ENCODE data around the gene HSPD1. TPM values are rescaled to one million over a fixed set of nuclear protein-coding genes. Genes with fewer than 3 reads are reported as not detected.
A peak's percentile ranks its signal among the peaks of the same experiment; 100 is the strongest.

HSPD1 gene
- total RNA-seq, 1 experiment from 2014 or later = 995 TPM

- TF ChIP-seq ELF1 (IDR thresholded peaks at IDR 0.05; ENCODE audit: borderline replicate concordance, low read depth) (peak; percentile 88), SP1 (IDR thresholded peaks at IDR 0.05; ENCODE audit: low read depth) (peak; percentile 94), ZNF274 (IDR thresholded peaks at IDR 0.05; ENCODE audit: low read depth, low read length) (no peak), EGR1 (IDR thresholded peaks at IDR 0.05; ENCODE audit: low read depth) (peak; percentile 64), TCF7L2 (IDR thresholded peaks at IDR 0.05; ENCODE audit: borderline replicate concordance, extremely low read depth, insufficient read depth, insufficient read length) (peak; percentile 83), CBX3 (IDR thresholded peaks at IDR 0.05; ENCODE audit: low read depth) (peak; percentile 69; the same call in 1 of the 2 replicates), EZH2phosphoT487 (IDR thresholded peaks at IDR 0.05; ENCODE audit: borderline replicate concordance) (no peak), SRF (IDR thresholded peaks at IDR 0.05; ENCODE audit: low read depth) (peak; percentile 53; the same call in 1 of the 2 replicates), SIN3A (IDR thresholded peaks at IDR 0.05; ENCODE audit: low read depth) (peak; percentile 76)
Measured at GRCh38 chr2:197499594-197500502, at the start of gene HSPD1, which contains the start of gene HSPE1 (continued).

DNA sequence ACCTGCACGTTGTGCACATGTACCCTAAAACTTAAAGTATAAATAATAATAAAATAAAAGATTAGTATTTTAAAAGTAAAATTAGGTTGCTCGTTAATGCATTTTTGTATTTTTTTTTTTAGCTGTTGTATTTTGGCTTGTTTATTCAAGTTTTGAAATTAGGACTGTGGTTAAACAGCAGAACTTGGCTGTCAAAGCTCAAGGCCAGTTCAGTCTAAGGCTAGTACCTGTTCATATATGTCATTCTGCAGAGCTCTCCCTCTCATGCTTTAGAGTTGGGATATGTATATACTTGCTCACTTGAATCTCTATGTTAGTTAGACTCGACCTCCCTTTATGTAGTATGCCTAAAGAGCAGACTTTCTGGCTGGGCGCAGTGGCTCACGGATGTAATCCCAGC, 48.9 kb upstream of the HSPD1 start:
- Histone ChIP-seq H3K4me1 (ENCODE audit: control insufficient read depth in 1 of 2, insufficient read depth in 2 of 2, low read length in 2 of 2) (no peaks in the 10 kb centered on the region), H3K9me2 (ENCODE audit: insufficient read depth) (no peaks in the 10 kb centered on the region), H3K4me3 (replicated peaks in 1 of 2; ENCODE audit: low read depth in 1 of 2, low read length in 2 of 2) (no peak overlapping the region), H3K9me3 (ENCODE audit: control insufficient read depth in 1 of 2, insufficient read depth in 1 of 2, low read depth in 1 of 2, low read length in 2 of 2) (no peaks in the 10 kb centered on the region), H3K36me3 (ENCODE audit: control insufficient read depth in 1 of 2, insufficient read depth in 2 of 2, low read length in 2 of 2) (peaks cover 5 to 22% of the 10 kb centered on the region in 2 experiments; a peak in 3 of 4 replicates), H4K20me1 (ENCODE audit: insufficient read depth) (0 out of 2 replicates have a peak, but pooled peaks cover 5% of the 10 kb centered on the region), H3K9ac (ENCODE audit: low read length) (no peak overlapping the region), H3K4me2 (ENCODE audit: low read length) (no peak overlapping the region), H3K79me2 (ENCODE audit: insufficient read depth, low read length) (peaks cover 29% of the 10 kb centered on the region), H3K27me3 (ENCODE audit: insufficient read depth, low read length) (no peaks in the 10 kb centered on the region), H2AFZ (ENCODE audit: low read depth, low read length, poor library complexity, severe bottlenecking) (no peak overlapping the region), H3K27ac (ENCODE audit: low read depth, low read length) (no peak overlapping the region)
- TF ChIP-seq RAD21 (IDR thresholded peaks at IDR 0.05; ENCODE audit: low read depth) = no peak
- intact Hi-C loops (cut with micrococcal nuclease) = no loop called here
- BruUV-seq (replicated peaks) = no TSS peak
- POLR2A ChIA-PET = no interaction called here
- ATAC-seq (no peak), DNase-seq (ENCODE audit: low read depth, low spot score) (no peak)
- RAD21 ChIA-PET (ENCODE audit: low non-redundant PET in 1 of 2, low total read pairs in 2 of 2, uncharacterized antibody in 2 of 2, unreplicated experiment in 2 of 2) = no interaction called here
- CTCF ChIA-PET = no interaction called here
